COLO668 (cell line): ENCODE results near the gene NPR3.

Experiments used
- DNase-seq: peaks from one replicate; lab custom pipeline; 2025; ENCODE audit not compliant: unreplicated experiment; lab: John Stamatoyannopoulos, UW

The NPR3 gene

GRCh38 chr5:32805971-32806638 lies 95.0 kb downstream of the NPR3 start:
- DNase-seq: no peak

- no peak for DNase-seq
Measured at GRCh38 chr5:32808783-32809182, 97.7 kb downstream of the NPR3 start.

GRCh38 chr5:32810804-32811203 lies 99.7 kb downstream of the NPR3 start:
- DNase-seq: no peak

GRCh38 chr5:32812399-32812798 lies 101.3 kb downstream of the NPR3 start:
- DNase-seq: no peak

GRCh38 chr5:32814141-32814540 lies 103.0 kb downstream of the NPR3 start:
- no peak for DNase-seq

- DNase-seq: no peak
Measured at GRCh38 chr5:32814620-32815019, 103.5 kb downstream of the NPR3 start.

GRCh38 chr5:32827981-32828380 lies 116.9 kb downstream of the NPR3 start:
- no peak for DNase-seq

- DNase-seq: no peak
Measured at GRCh38 chr5:32828492-32828891, 117.4 kb downstream of the NPR3 start.

- DNase-seq: no peak
Measured at GRCh38 chr5:32831624-32832023, 120.5 kb downstream of the NPR3 start.

GRCh38 chr5:32833127-32833526 lies 122.0 kb downstream of the NPR3 start:
- DNase-seq: no peak

- DNase-seq: no peak
Measured at GRCh38 chr5:32833663-32834062, 122.5 kb downstream of the NPR3 start.

- DNase-seq: no peak
Measured at GRCh38 chr5:32834251-32834650, 123.1 kb downstream of the NPR3 start.

GRCh38 chr5:32836176-32836575 lies 125.1 kb downstream of the NPR3 start:
- no peak for DNase-seq

- no peak for DNase-seq
Measured at GRCh38 chr5:32837211-32837610, 126.1 kb downstream of the NPR3 start.

- no peak for DNase-seq
Measured at GRCh38 chr5:32839106-32839505, 128.0 kb downstream of the NPR3 start.

GRCh38 chr5:32840606-32841005 lies 129.5 kb downstream of the NPR3 start:
- no peak for DNase-seq
